Liver (tissue), 9 donors: ENCODE measurements around the gene UNC13C. TPM values are rescaled to one million over a fixed set of nuclear protein-coding genes. Genes with fewer than 3 reads are reported as not detected.

ENCODE experiments used
- DNase-seq: peaks from one replicate; pipeline ENCODE4 v3.0.0-alpha.2; 2017; ENCODE audit warnings: low spot score
- H3K27ac ChIP-seq, 2 donors: one replicate each; pipeline ENCODE4 v1.7.0; 2013; ENCODE audit warnings: inconsistent platforms in 2 of 2, low read length in 2 of 2, control low read depth in 1 of 2, low read depth in 1 of 2, mild to moderate bottlenecking in 1 of 2
- H3K27me3 ChIP-seq, 4 donors: one replicate each; pipeline versions ENCODE4 v1.6.1 to v1.7.0; 2013; ENCODE audit warnings: low read length in 3 of 4, inconsistent platforms in 1 of 4, mild to moderate bottlenecking in 1 of 4, moderate library complexity in 1 of 4; ENCODE audit not compliant: control insufficient read depth in 4 of 4, insufficient read depth in 4 of 4
- H3K36me3 ChIP-seq, 4 donors: one replicate each; pipeline versions ENCODE4 v1.6.1 to v1.7.0; 2013; ENCODE audit warnings: low read length in 3 of 4, mild to moderate bottlenecking in 3 of 4, low read depth in 1 of 4, moderate library complexity in 1 of 4; ENCODE audit not compliant: control insufficient read depth in 4 of 4, insufficient read depth in 3 of 4
- H3K4me1 ChIP-seq, 4 donors: one replicate each; pipeline versions ENCODE4 v1.6.1 to v1.7.0; 2013; ENCODE audit warnings: low read length in 3 of 4, mild to moderate bottlenecking in 3 of 4, moderate library complexity in 1 of 4; ENCODE audit not compliant: control insufficient read depth in 4 of 4, insufficient read depth in 4 of 4
- H3K4me3 ChIP-seq, 3 donors: one replicate each; pipeline versions ENCODE4 v1.6.1 to v1.7.0; 2013; ENCODE audit warnings: low read length in 3 of 3, control low read depth in 1 of 3, low read depth in 1 of 3, mild to moderate bottlenecking in 1 of 3
- H3K9ac ChIP-seq, 2 donors: one replicate each; pipeline ENCODE4 v1.7.0; 2013; ENCODE audit warnings: low read length in 2 of 2, mild to moderate bottlenecking in 2 of 2, moderate library complexity in 2 of 2, control low read depth in 1 of 2, low read depth in 1 of 2
- H3K9me3 ChIP-seq, 4 donors: one replicate each; pipeline versions ENCODE4 v1.6.1 to v1.7.0; 2013; ENCODE audit warnings: low read length in 3 of 4; ENCODE audit not compliant: control insufficient read depth in 4 of 4
- ATF3 ChIP-seq: IDR thresholded peaks from 2 replicates; pipeline ENCODE4 v1.6.1; 2016; ENCODE audit warnings: antibody characterized with exemption
- CTCF ChIP-seq: fragments of 150-350 bp; IDR thresholded peaks from 2 replicates; pipeline ENCODE4 v1.5.1; 2017; ENCODE audit warnings: improper control_type of control experiment, low read depth, low read length; ENCODE audit not compliant: missing input control
- EGR1 ChIP-seq, 2 donors: IDR thresholded peaks; 2 replicates each; pipeline ENCODE4 v1.6.1; 2016 to 2018; ENCODE audit warnings: antibody characterized with exemption in 2 of 2, low read depth in 2 of 2
- FOXA1 ChIP-seq: IDR thresholded peaks from 2 replicates; pipeline ENCODE4 v1.6.1; 2016; ENCODE audit warnings: antibody characterized with exemption
- FOXA2 ChIP-seq: IDR thresholded peaks from 2 replicates; pipeline ENCODE4 v1.6.1; 2016; ENCODE audit warnings: antibody characterized with exemption
- GABPA ChIP-seq, 2 donors: IDR thresholded peaks in 1 of 2; conservative IDR thresholded peaks in 1 of 2; 2 replicates each; pipeline ENCODE4 v1.6.1; 2016; ENCODE audit warnings: antibody characterized with exemption in 2 of 2, mild to moderate bottlenecking in 1 of 2, moderate library complexity in 1 of 2
- HNF4A ChIP-seq, 2 donors: conservative IDR thresholded peaks; 2 replicates each; pipeline ENCODE4 v1.6.1; 2016; ENCODE audit warnings: antibody characterized with exemption in 2 of 2, mild to moderate bottlenecking in 2 of 2
- HNF4G ChIP-seq: IDR thresholded peaks from 2 replicates; pipeline ENCODE4 v1.6.1; 2016; ENCODE audit warnings: antibody characterized with exemption
- JUND ChIP-seq, 2 donors: IDR thresholded peaks; 2 replicates each; pipeline ENCODE4 v1.6.1; 2016; ENCODE audit warnings: antibody characterized with exemption in 2 of 2
- NR2F2 ChIP-seq: IDR thresholded peaks from 2 replicates; pipeline ENCODE4 v1.6.1; 2016; ENCODE audit warnings: antibody characterized with exemption
- RXRA ChIP-seq, 2 donors: IDR thresholded peaks; 2 replicates each; pipeline ENCODE4 v1.6.1; 2017 to 2018; ENCODE audit warnings: antibody characterized with exemption in 2 of 2, mild to moderate bottlenecking in 1 of 2
- SP1 ChIP-seq: IDR thresholded peaks from 2 replicates; pipeline ENCODE4 v1.6.1; 2018; ENCODE audit warnings: antibody characterized with exemption, mild to moderate bottlenecking
- TAF1 ChIP-seq: conservative IDR thresholded peaks from 2 replicates; pipeline ENCODE4 v1.6.1; 2016; ENCODE audit warnings: antibody characterized with exemption, mild to moderate bottlenecking
- YY1 ChIP-seq: IDR thresholded peaks from 2 replicates; pipeline ENCODE4 v1.6.1; 2016; ENCODE audit warnings: antibody characterized with exemption, mild to moderate bottlenecking
- ZBTB33 ChIP-seq: IDR thresholded peaks from 2 replicates; pipeline ENCODE4 v1.6.1; 2016; ENCODE audit warnings: antibody characterized with exemption
- WGBS: extraction: QIAGEN DNeasy Blood & Tissue Kit; methylation state at CpG from one replicate; pipeline ENCODE4 v1.1.7; 2013; 5-methylcytosine and 5-hydroxymethylcytosine counted together
- polyA plus RNA-seq, 2 donors: library from polyadenylated mRNA; stranded (reverse) in 1 of 2; unstranded in 1 of 2; fragments of 200-250 nt in 1 of 2; fragments of >200 nt in 1 of 2; fragmentation: Nextera tagmentation in 1 of 2; extraction: Ambion mirVana in 1 of 2; gene quantifications; one replicate each; pipeline versions ENCODE4 v1.2.1 to v1.2.3, GENCODE V29; 2013 to 2015
- total RNA-seq, 2 donors: library from RNA; depleted of rRNA; stranded (reverse); fragments of >200 nt; gene quantifications; one replicate each; pipeline ENCODE4 v1.2.3, GENCODE V29; 2014
- donor health status: healthy.
- donor health status: healthy.
- donor health status: healthy.
- donor health status: healthy.
- donor health status: healthy.

Gene UNC13C
- total and polyA plus RNA-seq, 4 donors, result 0.19 TPM; not detected in 3

GRCh38 chr15:54226455-54226854, 248.2 kb downstream of the UNC13C start:
- no peak overlapping the region for H3K9ac ChIP-seq
- no peak overlapping the region for H3K27ac ChIP-seq
- H3K27me3 ChIP-seq, result peaks cover 0 to 2% (median 0%) of the 10 kb centered on the region in 4 donors
- H3K9me3 ChIP-seq, result no peaks in the 10 kb centered on the region
- TF ChIP-seq HNF4G (no peak), HNF4A (conservative IDR thresholded peaks at IDR 0.05) (no peak), NR2F2 (no peak)
- H3K4me1 ChIP-seq, result no peaks in the 10 kb centered on the region
- WGBS, result 79% methylated on average over 4 of the region's 4 CpGs
- no peaks in the 10 kb centered on the region for H3K36me3 ChIP-seq
- no peak overlapping the region for H3K4me3 ChIP-seq
- no peak for DNase-seq

- Histone ChIP-seq H3K9me3 (no peaks in the 10 kb centered on the region), H3K9ac (no peak overlapping the region), H3K27me3 (peaks cover 0 to 2% (median 0%) of the 10 kb centered on the region in 4 donors), H3K36me3 (no peaks in the 10 kb centered on the region), H3K4me3 (no peak overlapping the region), H3K4me1 (no peaks in the 10 kb centered on the region), H3K27ac (no peak overlapping the region)
- WGBS, result 79% methylated on average over 4 of the region's 4 CpGs
- no peak for TF ChIP-seq EGR1 (IDR thresholded peaks at IDR 0.05; ENCODE audit: low read depth in 2 of 2)
- no peak for TF ChIP-seq SP1
- TF ChIP-seq HNF4G, result no peak
- no peak for TF ChIP-seq HNF4A (conservative IDR thresholded peaks at IDR 0.05)
- TF ChIP-seq CTCF, result no peak
- TF ChIP-seq JUND (IDR thresholded peaks at IDR 0.05), result no peak
- TF ChIP-seq TAF1, result no peak
- TF ChIP-seq ZBTB33, result no peak
- no peak for TF ChIP-seq FOXA2
- TF ChIP-seq RXRA (IDR thresholded peaks at IDR 0.05), result no peak
- TF ChIP-seq ATF3, result no peak
- no peak for TF ChIP-seq YY1
- no peak for TF ChIP-seq GABPA (IDR thresholded peaks at IDR 0.05 in 1 of 2, conservative IDR thresholded peaks at IDR 0.05 in 1 of 2)
- no peak for TF ChIP-seq FOXA1
- no peak for DNase-seq
These were observed 249.3 kb downstream of the UNC13C start for GRCh38 chr15:54227569-54227968.

- no peak for DNase-seq
- no peak overlapping the region for H3K27ac ChIP-seq
- H3K9ac ChIP-seq, result no peak overlapping the region
- 75% methylated on average over 3 of the region's 3 CpGs for WGBS
- peaks cover 0 to 3% (median 0%) of the 10 kb centered on the region in 4 donors for H3K27me3 ChIP-seq
- H3K4me3 ChIP-seq, result no peak overlapping the region
- H3K36me3 ChIP-seq, result no peaks in the 10 kb centered on the region
- no peaks in the 10 kb centered on the region for H3K4me1 ChIP-seq
- no peaks in the 10 kb centered on the region for H3K9me3 ChIP-seq
- TF ChIP-seq FOXA1 (no peak), ZBTB33 (no peak), CTCF (no peak), HNF4A (conservative IDR thresholded peaks at IDR 0.05) (no peak), YY1 (no peak), ATF3 (no peak)
These were observed 272.1 kb downstream of the UNC13C start for GRCh38 chr15:54250326-54250725.
